OCI-LY1 (cell line): ENCODE measurements around the gene PPP2R1B.

Source experiments
- H2AFZ ChIP-seq: fragments of 200-600 bp; sonication (generic), shearing (Covaris generic); 2 replicates; pipeline ENCODE4 v1.6.0; 2014; ENCODE audit warnings: antibody characterized with exemption, mild to moderate bottlenecking, low read length
- H3F3A ChIP-seq: fragments of 200-600 bp; sonication (generic), shearing (Covaris generic); 2 replicates; pipeline ENCODE4 v1.6.0; 2014; ENCODE audit warnings: mild to moderate bottlenecking, antibody characterized with exemption, low read length, moderate library complexity; ENCODE audit not compliant: insufficient read depth
- H3K27ac ChIP-seq: fragments of 200-600 bp; sonication (generic); 2 replicates; pipeline ENCODE4 v1.5.1; 2014; ENCODE audit warnings: low read length, mixed run types, mild to moderate bottlenecking, low read depth; ENCODE audit not compliant: poor library complexity, severe bottlenecking
- H3K27me3 ChIP-seq: fragments of 200-600 bp; sonication (generic); 2 replicates; pipeline ENCODE4 v1.6.0; 2014; ENCODE audit warnings: antibody characterized with exemption, mild to moderate bottlenecking, low read length, moderate library complexity; ENCODE audit not compliant: insufficient read depth
- H3K36me3 ChIP-seq: fragments of 200-600 bp; sonication (generic); 2 replicates; pipeline ENCODE4 v1.6.1; 2014; ENCODE audit warnings: mild to moderate bottlenecking, antibody characterized with exemption, low read length, moderate library complexity, mixed read lengths; ENCODE audit not compliant: insufficient read depth
- H3K4me1 ChIP-seq: fragments of 200-600 bp; sonication (generic); 2 replicates; pipeline ENCODE4 v1.5.1; 2014; ENCODE audit warnings: mild to moderate bottlenecking, low read length, moderate library complexity; ENCODE audit not compliant: insufficient read depth, severe bottlenecking
- H3K4me2 ChIP-seq: fragments of 200-600 bp; sonication (generic), shearing (Covaris generic); 2 replicates; pipeline ENCODE4 v1.6.1; 2014; ENCODE audit warnings: low read length
- H3K4me3 ChIP-seq: fragments of 200-600 bp; sonication (generic); 2 replicates; pipeline ENCODE4 v1.5.1; 2014; ENCODE audit warnings: low read length, low read depth, mild to moderate bottlenecking, mixed read lengths; ENCODE audit not compliant: poor library complexity, severe bottlenecking
- H3K79me2 ChIP-seq: fragments of 200-600 bp; shearing (Covaris generic); 2 replicates; pipeline ENCODE4 v1.6.1; 2016; ENCODE audit warnings: mixed run types, low read length, mixed read lengths; ENCODE audit not compliant: insufficient read depth
- H3K9ac ChIP-seq: fragments of 200-600 bp; sonication (generic), shearing (Covaris generic); 2 replicates; pipeline ENCODE4 v1.6.1; 2014; ENCODE audit warnings: mild to moderate bottlenecking, low read length, mixed read lengths
- H3K9me2 ChIP-seq: fragments of 200-600 bp; sonication (generic), shearing (Covaris generic); 2 replicates; pipeline ENCODE4 v1.6.1; 2014; ENCODE audit warnings: low read depth, mild to moderate bottlenecking, low read length, mixed read lengths
- H3K9me3 ChIP-seq: fragments of 200-600 bp; shearing (Covaris generic); 2 replicates; pipeline ENCODE4 v1.6.1; 2014; ENCODE audit warnings: low read length, mixed read lengths
- H4K20me1 ChIP-seq: fragments of 200-600 bp; sonication (generic), shearing (Covaris generic); 2 replicates; pipeline ENCODE4 v1.6.0; 2016; ENCODE audit warnings: mild to moderate bottlenecking, low read length; ENCODE audit not compliant: insufficient read depth
- EZH2 ChIP-seq: fragments of 200-600 bp; sonication (generic), shearing (Covaris generic); IDR thresholded peaks from 2 replicates; pipeline ENCODE4 v1.8.0; 2017; ENCODE audit warnings: borderline replicate concordance, mixed run types, mild to moderate bottlenecking, antibody characterized with exemption, low read length, moderate library complexity, mixed read lengths
- TF ChIP-seq, protein P1 (sequence below): fragments of 200-600 bp; sonication (generic), shearing (Covaris generic); IDR thresholded peaks from 2 replicates; pipeline ENCODE4 v1.5.1; 2017; ENCODE audit warnings: mild to moderate bottlenecking, antibody characterized with exemption, low read length, moderate library complexity, mixed read lengths

PPP2R1B gene

DNA sequence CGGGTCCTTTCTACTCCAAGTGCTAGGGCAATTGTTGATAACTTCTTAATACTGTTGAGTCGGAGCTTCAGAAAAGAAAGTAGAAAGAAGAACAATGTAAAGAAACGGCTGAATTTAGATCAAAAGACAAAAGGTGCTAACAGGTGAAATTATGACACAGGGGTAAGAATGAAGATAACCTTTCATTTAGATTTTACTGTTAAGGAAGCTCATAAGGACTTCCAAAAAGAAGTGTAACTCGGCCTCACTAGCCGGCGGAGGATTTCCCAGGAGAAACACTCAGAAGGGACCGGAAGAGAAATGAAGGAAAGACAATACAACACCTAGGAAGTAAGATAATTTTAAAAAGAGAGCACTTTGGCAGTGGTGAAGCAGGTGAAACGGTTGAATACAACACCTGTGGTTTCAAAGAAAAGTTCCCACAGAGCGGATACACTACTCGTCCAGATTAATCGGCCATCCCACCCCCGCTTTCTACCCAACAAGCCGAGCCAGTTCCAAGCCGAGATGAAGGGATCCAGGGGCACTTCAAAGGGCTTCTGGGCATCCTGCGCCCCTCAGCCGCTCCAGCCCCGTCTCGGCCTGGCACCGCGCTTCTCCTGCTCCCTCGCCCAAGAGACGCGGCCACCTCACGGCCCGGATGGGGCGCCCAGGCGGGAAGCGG is 737 bp downstream of the PPP2R1B start:
- Histone ChIP-seq H3K27me3 (no peaks in the 10 kb centered on the region), H2AFZ (no peak overlapping the region), H4K20me1 (no peaks in the 10 kb centered on the region), H3K9ac (peak overlapping the region; percentile 74), H3K79me2 (peaks cover 10% of the 10 kb centered on the region), H3K27ac (no peak overlapping the region), H3K4me1 (peaks cover 26% of the 10 kb centered on the region), H3K9me2 (no peaks in the 10 kb centered on the region), H3K4me2 (peak overlapping the region; percentile 87), H3K9me3 (no peaks in the 10 kb centered on the region), H3K36me3 (peaks cover 42% of the 10 kb centered on the region), H3F3A (no peaks in the 10 kb centered on the region), H3K4me3 (peak overlapping the region; percentile 74)
- no peak for TF ChIP-seq EZH2
- TF ChIP-seq, protein P1, sequence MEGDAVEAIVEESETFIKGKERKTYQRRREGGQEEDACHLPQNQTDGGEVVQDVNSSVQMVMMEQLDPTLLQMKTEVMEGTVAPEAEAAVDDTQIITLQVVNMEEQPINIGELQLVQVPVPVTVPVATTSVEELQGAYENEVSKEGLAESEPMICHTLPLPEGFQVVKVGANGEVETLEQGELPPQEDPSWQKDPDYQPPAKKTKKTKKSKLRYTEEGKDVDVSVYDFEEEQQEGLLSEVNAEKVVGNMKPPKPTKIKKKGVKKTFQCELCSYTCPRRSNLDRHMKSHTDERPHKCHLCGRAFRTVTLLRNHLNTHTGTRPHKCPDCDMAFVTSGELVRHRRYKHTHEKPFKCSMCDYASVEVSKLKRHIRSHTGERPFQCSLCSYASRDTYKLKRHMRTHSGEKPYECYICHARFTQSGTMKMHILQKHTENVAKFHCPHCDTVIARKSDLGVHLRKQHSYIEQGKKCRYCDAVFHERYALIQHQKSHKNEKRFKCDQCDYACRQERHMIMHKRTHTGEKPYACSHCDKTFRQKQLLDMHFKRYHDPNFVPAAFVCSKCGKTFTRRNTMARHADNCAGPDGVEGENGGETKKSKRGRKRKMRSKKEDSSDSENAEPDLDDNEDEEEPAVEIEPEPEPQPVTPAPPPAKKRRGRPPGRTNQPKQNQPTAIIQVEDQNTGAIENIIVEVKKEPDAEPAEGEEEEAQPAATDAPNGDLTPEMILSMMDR = no peak

DNA sequence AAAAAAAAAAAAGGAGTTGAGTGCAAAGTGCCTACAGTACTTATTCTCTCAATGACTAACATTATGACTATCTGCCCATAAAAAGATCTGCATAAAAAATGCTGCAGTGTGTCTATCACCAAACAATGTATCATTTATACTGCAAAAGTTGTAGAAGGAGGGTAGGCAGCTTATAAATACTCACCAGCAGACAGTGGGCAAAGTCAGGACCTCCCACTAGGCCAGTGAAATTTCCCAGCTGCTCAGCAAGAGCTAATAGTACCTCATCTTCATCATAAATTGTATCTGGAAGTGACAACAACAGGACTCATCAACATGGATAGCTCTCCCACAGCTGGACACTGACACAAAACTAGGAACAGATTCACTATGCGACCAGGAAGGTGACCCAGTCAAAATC is 1.6 kb downstream of the PPP2R1B start:
- Histone ChIP-seq H3K4me1 (peaks cover 26% of the 10 kb centered on the region), H3K9me3 (no peaks in the 10 kb centered on the region), H2AFZ (no peak overlapping the region), H3K9me2 (no peaks in the 10 kb centered on the region), H3K4me3 (peak overlapping the region; percentile 74), H3F3A (no peaks in the 10 kb centered on the region), H3K9ac (peak overlapping the region; percentile 74; the same call in 1 of the 2 replicates), H3K36me3 (peaks cover 50% of the 10 kb centered on the region), H4K20me1 (no peaks in the 10 kb centered on the region), H3K79me2 (peaks cover 10% of the 10 kb centered on the region), H3K4me2 (peak overlapping the region; percentile 87), H3K27ac (no peak overlapping the region), H3K27me3 (no peaks in the 10 kb centered on the region)
- TF ChIP-seq, protein P1 = no peak
- no peak for TF ChIP-seq EZH2

DNA sequence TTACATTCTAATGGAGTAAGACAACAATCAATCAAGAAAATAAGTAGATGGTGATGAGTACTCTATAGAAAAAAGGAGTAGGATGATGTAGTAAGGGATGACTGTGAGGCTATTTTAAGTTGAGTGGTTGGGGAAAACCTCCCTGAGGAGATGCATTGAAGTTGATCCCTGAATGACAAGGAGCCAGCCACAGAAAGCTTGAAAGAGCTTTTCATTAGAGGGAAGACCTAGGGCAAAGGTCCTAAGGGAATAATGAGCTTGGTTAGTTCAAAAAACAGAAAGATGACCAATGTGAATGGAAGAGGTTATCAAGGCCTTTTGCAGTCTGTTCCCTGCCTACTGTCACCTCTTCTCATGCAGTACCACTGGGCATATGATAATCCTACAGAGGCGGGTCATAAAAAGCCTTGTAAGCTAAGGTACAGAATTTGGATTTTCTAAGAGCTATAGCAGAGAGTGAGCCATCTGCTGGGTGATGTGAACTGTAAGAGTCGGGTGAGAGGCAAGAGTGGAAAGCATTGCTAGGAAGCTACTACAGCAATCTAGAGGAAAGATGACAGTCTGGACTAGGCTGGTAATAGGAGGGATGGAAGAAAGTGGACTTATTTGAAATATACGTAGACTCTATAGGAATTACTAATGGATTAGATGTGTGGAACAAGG is 3.1 kb downstream of the PPP2R1B start:
- Histone ChIP-seq H3K27ac (no peak overlapping the region), H3K9ac (no peak overlapping the region), H3K36me3 (peaks cover 65% of the 10 kb centered on the region), H3K4me2 (no peak overlapping the region), H2AFZ (no peak overlapping the region), H3K4me1 (peaks cover 26% of the 10 kb centered on the region), H3K9me2 (no peaks in the 10 kb centered on the region), H3K79me2 (peaks cover 10% of the 10 kb centered on the region), H3K9me3 (no peaks in the 10 kb centered on the region), H3F3A (no peaks in the 10 kb centered on the region), H3K27me3 (no peaks in the 10 kb centered on the region), H4K20me1 (no peaks in the 10 kb centered on the region), H3K4me3 (no peak overlapping the region)
- TF ChIP-seq, protein P1 = peak; percentile 35; the same call in 1 of the 2 replicates
- no peak for TF ChIP-seq EZH2
